Activated CD4-positive, alpha-beta T cell treated with anti-CD3 and anti-CD28 coated beads for 1 hour (primary cell): Measurements from ENCODE around the gene SEPTIN8.

ENCODE experiments used
- DNase-seq: peaks from one replicate; pipeline ENCODE4 v3.0.0-alpha.2; 2020

Gene SEPTIN8

DNA sequence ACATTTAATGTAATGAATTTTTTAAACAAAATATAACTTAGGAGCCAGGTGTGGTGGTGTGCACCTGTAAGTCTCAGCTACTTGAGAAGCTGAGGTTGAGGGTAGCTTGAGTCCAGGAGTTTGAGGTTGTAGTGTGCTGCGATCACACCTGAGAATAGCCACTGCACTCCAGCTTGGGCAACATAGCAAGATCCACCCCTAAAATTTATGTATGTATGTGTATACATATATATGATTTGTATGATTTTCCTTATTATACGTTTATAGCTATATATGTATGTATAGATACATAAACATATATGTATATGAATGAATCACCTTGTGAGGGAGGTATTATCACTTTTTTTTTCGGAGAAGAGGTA, 30.5 kb downstream of the SEPTIN8 start:
- no peak for DNase-seq

DNA sequence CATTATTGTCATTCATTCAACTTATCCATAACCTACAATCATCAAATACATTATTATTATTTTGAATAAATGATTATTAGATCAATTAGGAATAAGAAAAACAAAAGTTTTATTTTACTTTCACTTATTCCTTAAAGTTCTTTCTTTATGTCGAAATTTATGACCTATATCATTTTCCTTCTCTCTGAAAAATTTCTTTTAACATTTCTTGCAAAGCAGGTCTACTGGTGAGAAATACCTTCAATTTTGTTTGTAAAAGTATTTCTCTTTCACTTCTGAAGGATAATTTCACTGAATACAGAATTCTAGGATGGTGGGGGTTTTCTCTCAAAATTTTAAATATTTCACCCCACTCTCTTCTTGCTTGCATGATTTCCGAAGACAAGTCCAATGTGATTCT, 32.4 kb downstream of the SEPTIN8 start:
- DNase-seq = no peak

GRCh38 chr5:132742626-132743025, 34.4 kb downstream of the SEPTIN8 start:
- no peak for DNase-seq

DNA sequence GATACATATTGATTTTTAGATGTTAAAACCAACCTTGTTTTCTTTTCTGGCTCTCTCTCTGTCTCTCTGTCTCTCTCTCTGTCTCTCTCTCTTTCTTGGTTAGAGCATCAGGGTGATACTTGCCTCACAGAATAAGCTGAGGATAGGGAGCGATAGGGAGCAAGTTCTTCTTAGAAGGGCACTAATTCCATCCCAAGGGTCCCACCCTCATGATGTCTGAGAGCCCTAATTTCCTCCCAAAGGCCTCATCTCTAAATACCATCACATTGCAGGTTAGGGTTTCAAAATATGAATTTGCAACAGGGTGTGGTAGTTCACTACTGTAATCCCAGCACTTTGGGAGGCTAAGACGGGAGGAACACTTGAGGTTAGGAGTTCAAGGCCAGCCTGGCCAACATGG, 34.9 kb downstream of the SEPTIN8 start:
- no peak for DNase-seq

DNA sequence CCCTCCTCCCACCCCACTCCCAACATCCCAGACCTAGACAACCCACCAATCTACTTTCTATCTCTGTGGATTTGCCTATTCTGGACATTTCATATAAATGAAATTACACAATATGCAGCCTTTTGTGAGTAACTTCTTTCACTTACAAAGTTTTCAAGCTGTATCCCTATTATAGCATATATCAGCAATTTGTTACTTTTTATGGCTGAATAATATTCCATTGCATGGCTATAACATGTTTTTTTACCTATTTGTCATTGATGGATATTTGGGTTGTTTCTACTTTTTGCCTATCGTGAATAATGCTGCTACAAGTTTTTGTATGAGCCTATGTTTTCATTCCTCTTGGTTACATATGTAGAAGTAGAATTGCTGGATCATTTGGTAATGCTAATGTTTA, 37.8 kb downstream of the SEPTIN8 start:
- DNase-seq = no peak

- DNase-seq = no peak
Measured at GRCh38 chr5:132737982-132738681, 38.9 kb downstream of the SEPTIN8 start.

DNA sequence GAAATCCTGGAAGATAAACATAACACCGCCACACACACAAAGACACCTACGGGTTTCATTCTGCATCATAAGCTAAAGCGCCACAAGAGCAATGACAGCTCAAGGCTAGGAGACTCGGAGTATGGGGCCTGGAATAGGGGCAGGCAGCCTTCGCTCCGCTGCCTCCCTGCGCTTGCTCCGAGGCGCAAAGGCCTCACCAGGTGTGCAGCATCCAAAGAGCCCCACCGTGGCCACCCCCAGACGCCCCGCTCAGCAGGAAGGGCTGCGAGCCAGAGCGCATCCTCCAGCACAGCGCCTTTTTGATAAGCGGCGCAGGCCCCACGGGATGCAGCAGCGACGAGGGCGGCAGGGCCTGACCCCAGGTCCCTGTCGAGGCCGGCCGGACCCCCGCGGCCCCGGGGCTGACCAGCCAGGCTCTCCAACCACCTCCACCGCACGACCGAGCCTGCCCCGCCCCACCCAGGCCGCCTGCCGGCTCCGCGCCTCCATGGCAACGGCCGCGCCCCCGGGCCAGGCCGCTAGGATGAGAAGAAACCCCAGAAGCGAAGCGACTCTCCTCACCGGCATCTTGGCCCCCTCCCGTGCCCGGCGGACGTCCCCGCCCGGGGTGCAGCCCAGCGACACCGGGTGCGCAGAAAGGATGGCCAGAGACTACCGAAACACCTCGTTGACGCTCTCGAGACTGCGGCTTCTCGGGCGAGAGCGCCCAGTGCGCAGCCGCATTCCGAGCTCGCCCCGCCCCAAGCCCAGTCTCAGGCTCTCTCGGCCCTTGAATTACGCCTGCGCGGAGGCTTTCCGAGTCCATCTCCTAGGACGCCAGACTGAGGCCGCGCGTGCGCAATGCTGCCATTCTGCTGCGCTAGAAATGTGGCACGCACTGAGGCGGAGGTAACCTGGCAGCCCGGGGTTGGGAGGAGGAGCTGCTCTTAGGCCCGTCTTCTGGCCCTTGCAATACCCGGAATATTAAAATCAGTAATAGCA, 39.9 kb downstream of the SEPTIN8 start, which contains the start of gene KIF3A:
Gene KIF3A (minus strand): TSS at position 694 of the 981 bp plus-strand sequence. CDS start 127 bp downstream, at position 567.
- DNase-seq = peak; percentile 98

DNA sequence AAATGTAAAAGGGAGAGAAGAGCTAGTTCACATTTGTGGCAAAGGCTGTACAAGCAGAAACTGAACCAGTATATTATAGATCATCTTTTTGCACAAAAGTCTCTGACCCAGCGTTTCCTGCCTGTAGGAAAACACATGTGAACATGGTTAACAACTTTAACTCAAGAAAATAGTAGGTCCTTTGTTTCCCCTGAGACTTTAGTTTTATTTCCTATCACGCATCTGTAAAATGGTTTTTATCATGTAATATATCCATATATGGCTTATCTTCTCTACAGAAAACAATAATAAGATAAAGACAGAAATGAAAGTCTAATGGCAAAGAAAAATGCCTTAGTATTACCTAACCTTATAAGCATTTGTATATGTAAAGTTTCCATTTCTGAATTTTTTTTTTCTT, 42.4 kb downstream of the SEPTIN8 start:
- no peak for DNase-seq

DNA sequence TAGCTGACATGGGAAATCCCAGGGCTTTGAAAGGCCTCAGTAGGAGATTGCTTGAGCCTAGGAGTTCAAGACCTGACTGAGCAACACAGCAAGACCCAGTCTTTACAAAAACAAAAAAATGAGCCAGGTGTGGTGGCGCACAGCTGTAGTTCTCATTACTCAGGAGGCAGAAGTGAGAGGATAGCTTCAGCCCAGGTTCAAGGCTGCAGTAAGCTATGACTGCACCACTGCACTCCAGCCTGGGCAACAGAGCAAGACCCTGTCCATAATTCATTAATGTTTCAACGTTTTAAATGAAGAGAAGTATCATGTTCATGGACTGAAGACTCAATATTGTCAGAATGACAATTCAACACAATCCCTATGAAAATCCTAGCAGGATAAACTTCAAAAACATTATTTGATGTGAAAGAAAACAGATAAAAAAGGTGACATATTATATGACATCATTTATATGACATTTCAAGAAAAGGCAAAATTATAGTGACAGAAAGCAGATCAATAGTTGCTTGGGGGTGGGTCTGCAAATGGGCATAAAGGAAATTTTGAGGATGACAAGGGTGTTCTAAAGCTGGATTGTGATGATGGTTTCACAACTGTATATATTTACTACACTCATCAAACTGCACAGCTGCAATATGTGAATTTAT, 43.4 kb downstream of the SEPTIN8 start:
- DNase-seq = no peak

DNA sequence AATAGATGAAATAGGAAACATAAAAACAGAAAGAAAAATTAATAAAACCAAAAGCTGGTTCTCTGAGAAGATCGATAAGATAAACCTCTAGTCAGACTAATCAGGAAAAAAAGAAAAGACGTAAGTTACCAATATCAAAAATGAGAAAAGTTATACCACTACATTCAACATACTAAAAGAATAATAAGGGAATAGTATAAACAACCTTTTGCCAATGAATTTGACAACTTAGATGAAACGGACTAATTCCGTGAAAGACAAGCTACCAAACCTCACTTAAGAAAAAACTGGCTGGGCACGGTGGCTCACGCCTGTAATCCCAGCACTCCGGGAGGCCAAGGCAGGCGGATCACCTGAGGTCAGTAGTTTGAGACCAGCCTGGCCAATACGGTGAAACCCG, 47.1 kb downstream of the SEPTIN8 start:
- DNase-seq = no peak

GRCh38 chr5:132725745-132726144, 51.3 kb downstream of the SEPTIN8 start:
- no peak for DNase-seq

DNA sequence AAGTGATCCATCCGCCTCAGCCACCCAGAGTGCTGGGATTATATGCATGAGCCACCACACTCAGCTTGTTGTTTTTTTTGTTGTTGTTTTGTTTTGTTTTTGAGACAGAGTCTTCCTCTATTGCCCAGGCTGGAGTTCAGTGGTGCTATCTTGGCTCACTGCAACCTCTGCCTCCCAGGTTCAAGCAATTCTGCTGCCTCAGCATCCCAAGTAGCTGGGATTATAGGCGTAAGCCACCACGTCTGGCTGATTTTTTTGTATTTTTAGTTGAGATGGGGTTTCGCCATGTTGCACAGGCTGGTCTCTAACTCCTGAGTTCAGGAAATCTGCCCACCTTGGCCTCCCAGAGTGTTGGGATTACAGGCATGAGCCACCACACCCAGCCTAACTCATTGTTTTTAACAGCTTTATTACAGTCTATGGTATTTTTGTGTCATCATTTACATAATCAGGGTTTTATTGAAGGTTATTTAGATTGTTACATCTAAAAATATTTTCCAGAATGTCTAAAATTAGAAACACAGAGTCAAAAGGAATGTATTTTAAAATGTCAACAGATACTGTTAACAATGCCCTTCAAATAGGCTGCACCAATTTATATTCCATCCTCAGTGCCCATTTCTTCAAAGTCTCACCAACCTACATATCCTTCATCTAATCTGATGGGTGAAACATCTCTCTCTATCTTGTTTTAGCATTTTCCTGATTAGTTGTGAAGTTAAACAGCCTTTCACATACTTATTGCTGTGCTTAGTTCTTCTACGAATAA, 58.3 kb downstream of the SEPTIN8 start:
- no peak for DNase-seq

GRCh38 chr5:132714456-132715307, 62.4 kb downstream of the SEPTIN8 start:
- no peak for DNase-seq

DNA sequence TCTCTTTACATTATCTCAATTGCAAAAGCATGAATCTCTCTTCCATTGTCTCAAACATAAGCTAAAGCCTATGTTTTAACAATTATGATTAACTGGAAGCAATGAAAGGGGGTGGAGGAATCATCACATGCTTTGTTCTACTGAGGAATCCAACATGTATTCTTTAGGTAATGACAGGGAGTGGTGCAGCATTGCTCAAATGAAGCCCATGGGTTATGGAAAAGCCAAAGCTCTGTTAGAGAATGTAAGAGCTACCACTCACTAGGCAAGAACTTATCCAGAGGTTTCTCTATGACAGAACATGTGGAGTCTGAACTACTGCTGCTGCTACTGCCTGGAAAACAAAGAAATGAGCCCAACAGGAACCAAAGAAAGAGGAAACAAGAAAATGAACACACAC, 68.4 kb downstream of the SEPTIN8 start:
- no peak for DNase-seq

DNA sequence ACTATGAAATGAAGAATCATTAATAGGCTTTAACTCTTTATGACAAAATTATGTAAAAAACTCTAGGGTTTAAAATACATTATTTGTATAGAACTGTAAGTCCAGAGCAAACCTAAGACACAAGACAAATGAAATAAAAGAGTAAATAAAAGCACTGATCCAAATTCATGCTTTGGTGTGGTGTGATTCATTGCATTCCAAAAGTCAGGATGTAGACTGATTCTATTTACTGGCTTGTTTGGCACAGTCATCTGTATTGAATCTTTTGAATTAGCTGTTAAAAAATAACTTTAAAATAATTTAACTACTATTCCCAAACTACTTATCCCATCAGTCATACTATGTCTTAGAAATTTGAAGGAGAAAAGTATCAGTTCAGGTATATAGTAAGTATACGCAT, 72.2 kb downstream of the SEPTIN8 start:
- DNase-seq = no peak
